BLaER1 treated with 17β-estradiol and CSF1 and Interleukin-3, amounts not matched to agents 10 nM and 100 nM (cell line): ENCODE measurements around the gene TEX19.
"Not testable (repeated sequence)": the region's sequence is repeated elsewhere in the genome, so short reads cannot be mapped to it uniquely, and the experiment has no call there.

Experiments
- H3K27ac ChIP-seq, 11 experiments: shearing (Covaris generic); formaldehyde crosslinking; 2 replicates each; pipeline ENCODE4 v1.8.1; 2022
- H3K27me3 ChIP-seq, 11 experiments: shearing (Covaris generic); formaldehyde crosslinking; 2 replicates each; pipeline ENCODE4 v1.8.1; 2022
- H3K36me3 ChIP-seq, 11 experiments: shearing (Covaris generic); formaldehyde crosslinking; 2 replicates each; pipeline ENCODE4 v1.8.1; 2022
- H3K4me1 ChIP-seq, 10 experiments: shearing (Covaris generic); formaldehyde crosslinking; 2 replicates each; pipeline ENCODE4 v1.8.1; 2022
- H3K4me2 ChIP-seq, 11 experiments: shearing (Covaris generic); formaldehyde crosslinking; 2 replicates each; pipeline ENCODE4 v1.8.1; 2022
- H3K4me3 ChIP-seq, 10 experiments: shearing (Covaris generic); formaldehyde crosslinking; 2 replicates each; pipeline ENCODE4 v1.8.1; 2022
- H3K9ac ChIP-seq, 11 experiments: shearing (Covaris generic); formaldehyde crosslinking; 2 replicates each; pipeline ENCODE4 v1.8.1; 2022
- H3K9me3 ChIP-seq, 11 experiments: shearing (Covaris generic); formaldehyde crosslinking; replicated peaks in 1 of 11; 2 replicates each; pipeline ENCODE4 v1.8.1; 2022
- H4K20me1 ChIP-seq, 11 experiments: shearing (Covaris generic); formaldehyde crosslinking; 2 replicates each; pipeline ENCODE4 v1.8.1; 2022
- Cebpa-rat ChIP-seq, 11 experiments: shearing (Covaris generic); IDR thresholded peaks; 2 replicates each; pipeline ENCODE4 v1.8.1; 2022

TEX19 gene

DNA sequence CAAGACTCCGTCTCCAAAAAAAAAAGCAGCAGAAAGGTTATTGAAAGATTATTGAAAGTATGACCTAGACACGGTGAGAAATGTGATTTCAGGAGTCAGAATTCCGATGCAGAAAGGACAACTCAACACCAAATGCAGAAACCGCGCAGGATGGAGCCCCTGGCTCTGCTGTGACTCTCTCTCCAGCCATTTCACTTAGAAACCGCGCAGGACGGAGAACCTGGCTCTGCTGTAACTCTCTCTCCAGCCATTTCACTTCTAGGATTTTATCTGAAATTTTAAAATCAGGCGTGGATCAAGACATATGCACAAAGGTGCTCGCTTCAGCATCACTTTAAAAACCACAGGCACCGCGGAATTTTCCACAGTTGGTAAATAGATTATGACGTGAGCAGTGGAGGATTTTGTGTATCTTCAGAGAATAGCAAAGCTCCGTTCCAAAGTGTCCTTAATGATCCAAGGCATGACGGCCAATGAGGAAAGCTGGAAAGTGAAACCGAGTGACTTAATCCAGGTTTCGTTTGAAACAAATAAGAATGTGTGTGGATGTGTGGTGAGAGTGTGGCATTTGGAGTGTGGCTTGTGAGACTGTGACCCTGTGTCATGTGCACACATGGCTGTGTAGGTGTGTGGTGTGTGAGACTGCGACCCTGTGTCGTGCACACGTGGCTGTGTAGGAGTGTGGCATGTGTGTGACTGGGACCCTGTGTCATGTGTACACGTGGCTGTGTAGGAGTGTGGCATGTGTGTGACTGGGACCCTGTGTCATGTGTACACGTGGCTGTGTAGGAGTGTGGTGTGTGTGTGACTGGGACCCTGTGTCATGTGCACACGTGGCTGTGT is 22.0 kb downstream of the TEX19 start:
- Histone ChIP-seq H3K9me3 (no peaks in the 10 kb centered on the region), H3K4me1 (peaks cover 0 to 8% (median 0%) of the 10 kb centered on the region in 10 experiments; a peak in 3 of 20 replicates), H3K4me3 (no peak overlapping the region), H3K27ac (no peak overlapping the region), H3K36me3 (no peaks in the 10 kb centered on the region), H3K27me3 (peaks cover 39 to 76% (median 61%) of the 10 kb centered on the region in 11 experiments), H4K20me1 (peaks cover 0 to 29% (median 0%) of the 10 kb centered on the region in 11 experiments; a peak in 6 of 22 replicates), H3K4me2 (no peak overlapping the region), H3K9ac (no peak overlapping the region)
- no peak for TF ChIP-seq Cebpa-rat (IDR thresholded peaks at IDR 0.05)

DNA sequence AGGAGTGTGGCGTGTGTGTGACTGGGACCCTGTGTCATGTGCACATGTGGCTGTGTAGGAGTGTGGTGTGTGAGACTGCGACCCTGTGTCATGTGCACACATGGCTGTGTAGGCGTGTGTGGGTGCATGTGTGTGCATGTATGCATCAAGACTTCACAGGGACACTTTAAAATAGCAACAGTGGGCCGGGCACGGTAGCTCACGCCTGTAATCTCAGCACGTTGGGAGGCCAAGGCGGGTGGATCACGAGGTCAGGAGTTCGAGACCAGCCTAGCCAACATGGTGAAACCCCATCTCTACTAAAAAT is 22.6 kb downstream of the TEX19 start:
- H3K36me3 ChIP-seq, H3K27ac ChIP-seq, H3K9me3 ChIP-seq, H3K4me3 ChIP-seq, H3K9ac ChIP-seq, H3K4me2 ChIP-seq, H3K4me1 ChIP-seq: not testable (repeated sequence)
- Histone ChIP-seq H3K27me3 (peaks cover 44 to 78% (median 66%) of the 10 kb centered on the region in 11 experiments), H4K20me1 (peaks cover 0 to 34% (median 3%) of the 10 kb centered on the region in 11 experiments; a peak in 13 of 22 replicates)

DNA sequence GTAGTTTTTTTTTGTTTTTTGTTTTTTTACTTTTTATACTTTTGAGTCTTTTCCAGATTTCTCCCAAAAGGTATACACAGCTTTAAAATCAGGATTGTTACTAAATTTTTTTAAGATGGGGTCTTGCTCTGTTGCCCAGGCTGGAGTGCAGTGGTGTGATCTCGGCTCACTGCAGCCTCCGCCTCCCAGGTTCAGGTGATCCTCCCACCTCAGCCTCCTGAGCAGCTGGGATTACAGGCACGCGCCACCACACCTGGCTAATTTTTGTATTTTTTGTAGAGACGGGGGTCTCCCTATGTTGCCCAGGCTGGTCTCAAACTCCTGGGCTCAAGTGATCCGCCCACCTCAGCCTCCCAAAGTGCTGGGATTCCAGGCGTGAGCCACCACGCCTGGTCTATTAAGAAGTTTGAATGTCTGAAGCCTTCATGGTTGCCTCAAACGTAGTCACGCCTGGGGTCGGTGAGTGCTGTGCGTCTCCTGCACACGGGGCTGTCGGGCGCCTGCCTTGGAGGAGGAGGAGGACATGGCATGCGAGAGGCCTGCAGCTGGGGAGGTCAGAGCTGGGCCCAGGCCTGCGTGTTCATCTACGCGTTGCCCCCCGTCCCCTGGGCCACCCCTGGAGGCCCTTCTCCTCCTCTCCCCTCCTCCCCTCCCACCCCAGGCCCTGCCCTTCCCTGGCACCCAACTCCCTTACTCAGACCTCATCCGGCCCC is 23.3 kb downstream of the TEX19 start:
- not testable (repeated sequence) for H3K9me3 ChIP-seq, H3K9ac ChIP-seq, H3K27ac ChIP-seq, H3K4me3 ChIP-seq, H3K4me1 ChIP-seq, H3K36me3 ChIP-seq, H3K4me2 ChIP-seq
- peaks cover 0 to 41% (median 10%) of the 10 kb centered on the region in 11 experiments; a peak in 15 of 22 replicates for H4K20me1 ChIP-seq
- H3K27me3 ChIP-seq = peaks cover 51 to 84% (median 74%) of the 10 kb centered on the region in 11 experiments

DNA sequence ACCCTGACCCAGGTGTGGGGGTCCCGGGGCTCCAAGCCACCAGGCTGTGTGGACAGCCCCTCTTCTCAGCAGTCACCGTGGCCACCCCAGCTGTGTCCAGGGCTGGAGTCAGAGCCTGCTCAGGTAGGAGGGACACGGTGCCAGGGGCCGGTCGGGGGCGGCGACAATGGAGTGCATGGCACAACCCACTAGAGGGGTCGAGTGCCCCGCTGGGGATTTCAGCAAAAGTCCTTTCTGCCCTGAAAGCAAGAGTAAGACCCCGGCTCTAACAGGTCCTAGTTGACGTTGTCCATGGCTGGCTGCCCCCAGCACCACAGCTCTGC is 23.8 kb downstream of the TEX19 start:
- no peaks in the 10 kb centered on the region for H3K36me3 ChIP-seq
- peaks cover 54 to 84% (median 74%) of the 10 kb centered on the region in 11 experiments for H3K27me3 ChIP-seq
- peaks cover 0 to 44% (median 15%) of the 10 kb centered on the region in 11 experiments; a peak in 15 of 22 replicates for H4K20me1 ChIP-seq
- H3K9ac ChIP-seq = no peak overlapping the region
- H3K9me3 ChIP-seq = no peaks in the 10 kb centered on the region
- no peak overlapping the region for H3K27ac ChIP-seq
- H3K4me1 ChIP-seq = peaks cover 0 to 8% (median 2%) of the 10 kb centered on the region in 10 experiments; a peak in 9 of 20 replicates
- no peak overlapping the region for H3K4me2 ChIP-seq
- no peak for TF ChIP-seq Cebpa-rat (IDR thresholded peaks at IDR 0.05)
- no peak overlapping the region for H3K4me3 ChIP-seq

DNA sequence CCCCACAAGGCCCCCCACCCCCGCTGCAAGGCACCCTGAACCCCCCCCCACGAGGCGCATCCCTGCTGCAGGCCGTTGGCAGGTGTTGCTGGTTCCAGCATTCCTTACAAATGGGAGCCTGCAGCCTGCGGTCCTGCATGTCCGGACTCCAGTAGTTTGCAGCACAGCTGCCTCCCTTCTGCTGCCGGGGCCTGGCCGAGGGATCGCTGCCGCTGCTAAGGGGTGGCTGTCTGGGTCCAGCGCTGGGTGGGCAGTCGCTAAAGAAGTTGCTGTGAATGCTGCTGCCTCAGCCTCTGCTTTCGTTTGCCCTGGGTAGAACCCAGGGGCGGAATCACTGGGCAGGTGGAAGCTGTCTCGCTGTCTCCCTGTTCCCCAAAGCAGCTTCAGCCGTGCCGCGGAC is 24.4 kb downstream of the TEX19 start:
- peaks cover 0 to 44% (median 20%) of the 10 kb centered on the region in 11 experiments; a peak in 15 of 22 replicates for H4K20me1 ChIP-seq
- no peak overlapping the region for H3K27ac ChIP-seq

DNA sequence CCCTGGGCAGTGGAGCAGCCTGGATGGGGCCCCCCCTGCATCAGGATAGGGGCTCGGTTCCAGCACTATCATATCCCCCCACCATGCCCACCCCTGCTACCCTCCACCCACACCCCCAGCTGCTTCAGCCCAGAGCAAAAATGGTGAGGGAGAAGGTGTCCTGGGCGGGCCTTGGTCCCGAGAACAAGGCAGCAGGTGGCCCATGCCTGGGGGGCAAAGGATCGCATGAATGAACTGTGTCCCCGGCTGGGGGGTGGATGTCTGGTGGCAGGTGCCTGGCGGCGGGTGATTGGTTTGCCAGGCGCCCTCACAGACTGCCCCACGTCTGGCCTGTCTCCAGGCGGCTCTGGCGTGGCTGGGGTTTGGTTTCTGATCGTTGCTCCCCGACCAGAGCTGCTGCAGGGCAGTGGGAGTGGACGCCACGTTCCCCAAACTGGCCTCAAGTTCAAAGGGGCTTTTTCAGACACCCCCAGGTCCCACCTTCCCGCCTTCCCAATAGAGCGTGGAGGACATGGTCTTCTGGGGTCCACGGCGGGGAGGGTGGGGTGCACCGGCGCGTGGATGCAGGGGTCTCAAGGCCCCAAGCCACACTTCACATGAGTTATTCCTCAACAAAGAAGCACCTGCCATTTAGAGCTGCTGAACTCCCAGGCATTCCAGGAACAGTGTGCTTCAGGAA is 25.1 kb downstream of the TEX19 start:
- Histone ChIP-seq H3K4me2 (no peak overlapping the region), H3K4me3 (no peak overlapping the region), H3K27ac (no peak overlapping the region), H3K9me3 (no peaks in the 10 kb centered on the region), H3K9ac (no peak overlapping the region), H3K36me3 (no peaks in the 10 kb centered on the region), H3K27me3 (peaks cover 49 to 83% (median 73%) of the 10 kb centered on the region in 11 experiments), H3K4me1 (peaks cover 0 to 8% (median 0%) of the 10 kb centered on the region in 10 experiments; a peak in 6 of 20 replicates), H4K20me1 (peaks cover 0 to 40% (median 24%) of the 10 kb centered on the region in 11 experiments; a peak in 15 of 22 replicates)
- TF ChIP-seq Cebpa-rat (IDR thresholded peaks at IDR 0.05) = no peak

More for the DNA sequence above, 24.4 kb downstream of the TEX19 start:
- Histone ChIP-seq H3K9me3 (no peaks in the 10 kb centered on the region), H3K4me2 (no peak overlapping the region), H3K27me3 (peaks cover 54 to 84% (median 74%) of the 10 kb centered on the region in 11 experiments), H3K4me3 (no peak overlapping the region), H3K36me3 (no peaks in the 10 kb centered on the region), H3K9ac (no peak overlapping the region), H3K4me1 (peaks cover 0 to 8% (median 0%) of the 10 kb centered on the region in 10 experiments; a peak in 8 of 20 replicates)
- no peak for TF ChIP-seq Cebpa-rat (IDR thresholded peaks at IDR 0.05)

DNA sequence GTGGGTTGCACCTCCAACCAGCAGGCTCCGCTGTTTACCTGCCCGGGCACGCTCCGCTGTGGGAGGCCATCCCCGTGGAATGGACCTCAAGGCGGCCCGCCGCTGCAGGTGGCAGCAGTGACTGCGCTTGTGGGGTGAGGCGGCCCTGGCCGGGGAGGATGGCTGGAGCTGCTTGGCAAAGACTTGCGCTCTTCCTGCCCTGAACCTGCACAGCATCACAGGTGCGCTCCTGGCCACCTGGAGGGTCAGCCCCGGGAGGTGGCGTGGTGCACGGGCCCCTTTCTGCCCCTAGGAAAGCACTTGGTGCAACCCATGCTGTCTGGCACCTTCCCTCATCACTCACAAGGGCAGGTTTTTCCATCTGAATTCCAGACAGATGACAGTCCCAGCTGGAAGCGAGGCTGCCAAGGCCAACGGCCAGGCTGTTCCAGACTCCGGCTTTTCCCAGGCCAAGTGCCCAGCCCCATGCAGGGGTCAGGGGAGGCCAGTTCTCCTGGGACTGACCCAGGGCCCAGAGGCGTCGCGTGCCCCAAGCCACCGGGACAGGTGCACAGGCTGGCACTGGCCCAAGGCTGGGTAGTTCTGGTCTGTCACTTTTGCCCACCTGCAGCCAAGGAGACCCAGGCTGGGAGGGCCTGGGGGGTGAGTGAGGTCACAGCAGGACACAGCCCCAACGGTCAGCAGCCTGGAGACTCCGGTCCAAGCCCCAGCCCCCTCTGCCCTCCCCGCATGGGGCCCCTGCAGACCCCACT is 25.9 kb downstream of the TEX19 start:
- H3K9me3 ChIP-seq = no peaks in the 10 kb centered on the region
- peaks cover 44 to 83% (median 70%) of the 10 kb centered on the region in 11 experiments for H3K27me3 ChIP-seq
- H3K4me2 ChIP-seq = no peak overlapping the region
- H3K4me3 ChIP-seq = no peak overlapping the region
- no peak for TF ChIP-seq Cebpa-rat (IDR thresholded peaks at IDR 0.05)
- H4K20me1 ChIP-seq = peaks cover 0 to 45% (median 31%) of the 10 kb centered on the region in 11 experiments; a peak in 15 of 22 replicates
- no peak overlapping the region for H3K9ac ChIP-seq
- no peak overlapping the region for H3K27ac ChIP-seq
- H3K4me1 ChIP-seq = peaks cover 0 to 8% (median 0%) of the 10 kb centered on the region in 10 experiments; a peak in 6 of 20 replicates
- no peaks in the 10 kb centered on the region for H3K36me3 ChIP-seq

DNA sequence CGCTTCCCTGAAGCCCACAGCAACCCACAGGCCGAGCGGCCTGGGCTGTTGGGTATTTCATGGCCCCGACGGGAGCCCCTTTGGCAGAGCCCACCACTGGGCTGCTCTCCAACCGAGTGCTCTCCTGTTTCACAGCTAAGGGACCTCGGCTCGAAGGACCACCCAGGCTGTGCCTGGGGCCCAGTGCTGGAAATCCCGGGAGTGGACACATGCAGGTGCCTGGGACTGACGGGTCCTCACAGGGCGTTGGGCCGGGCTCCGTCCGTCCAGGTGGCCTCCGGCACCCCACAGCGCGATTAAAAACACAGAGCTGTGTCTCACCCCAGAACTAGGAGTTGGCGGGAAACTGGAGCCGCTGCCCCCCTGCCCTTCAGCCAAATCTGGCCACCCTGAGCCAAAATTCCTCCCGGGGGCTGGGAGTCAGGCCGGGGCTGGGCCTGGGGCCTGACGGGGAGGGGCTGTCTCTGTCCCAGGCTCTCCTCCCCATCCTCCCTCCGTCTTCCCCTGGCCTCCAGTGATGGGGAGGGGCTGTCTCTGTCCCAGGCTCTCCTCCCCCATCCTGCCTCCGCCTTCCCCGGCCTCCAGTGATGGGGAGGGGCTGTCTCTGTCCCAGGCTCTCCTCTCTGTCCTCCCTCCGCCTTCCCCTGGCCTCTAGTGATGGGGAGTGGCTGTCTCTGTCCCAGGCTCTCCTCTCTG is 26.7 kb downstream of the TEX19 start:
- Histone ChIP-seq H3K4me2 (no peak overlapping the region), H3K9ac (no peak overlapping the region), H3K4me1 (peaks cover 0 to 8% (median 0%) of the 10 kb centered on the region in 10 experiments; a peak in 6 of 20 replicates), H3K27ac (no peak overlapping the region), H3K36me3 (no peaks in the 10 kb centered on the region), H3K4me3 (no peak overlapping the region), H3K27me3 (peaks cover 42 to 81% (median 69%) of the 10 kb centered on the region in 11 experiments), H4K20me1 (peaks cover 0 to 53% (median 37%) of the 10 kb centered on the region in 11 experiments; a peak in 15 of 22 replicates), H3K9me3 (no peaks in the 10 kb centered on the region)
- TF ChIP-seq Cebpa-rat (IDR thresholded peaks at IDR 0.05) = no peak
